IMR-90 (cell line): ENCODE measurements around the gene SBF2.

Source experiments
- CEBPB ChIP-seq: IDR thresholded peaks from 2 replicates; pipeline ENCODE4 v1.6.1; 2012; ENCODE audit warnings: low read depth, low read length, improper control_type of control experiment
- CHD1 ChIP-seq: IDR thresholded peaks from 2 replicates; pipeline ENCODE4 v1.6.1; 2012; ENCODE audit warnings: low read depth, low read length, improper control_type of control experiment
- CTCF ChIP-seq: conservative IDR thresholded peaks from 2 replicates; pipeline ENCODE4 v1.5.1; 2012; ENCODE audit warnings: mild to moderate bottlenecking, low read depth, low read length, improper control_type of control experiment
- FOS ChIP-seq: fragments of 150-350 bp; IDR thresholded peaks from 2 replicates; pipeline ENCODE4 v1.6.1; 2016; ENCODE audit warnings: low read depth, low read length
- MAFK ChIP-seq: IDR thresholded peaks from 2 replicates; pipeline ENCODE4 v1.6.1; 2012; ENCODE audit warnings: low read depth, low read length, improper control_type of control experiment
- MAZ ChIP-seq: IDR thresholded peaks from 2 replicates; pipeline ENCODE4 v1.6.1; 2012; ENCODE audit warnings: low read depth, mild to moderate bottlenecking, low read length, improper control_type of control experiment, moderate library complexity, borderline replicate concordance
- MXI1 ChIP-seq: IDR thresholded peaks from 2 replicates; pipeline ENCODE4 v1.6.1; 2012; ENCODE audit warnings: low read depth, mild to moderate bottlenecking, low read length, moderate library complexity, borderline replicate concordance
- POLR2A ChIP-seq: IDR thresholded peaks from 2 replicates; pipeline ENCODE4 v1.6.1; 2012; ENCODE audit warnings: mild to moderate bottlenecking, low read depth, low read length
- RCOR1 ChIP-seq: IDR thresholded peaks from 2 replicates; pipeline ENCODE4 v1.6.1; 2012; ENCODE audit warnings: mild to moderate bottlenecking, low read length, improper control_type of control experiment; ENCODE audit not compliant: insufficient replicate concordance
- RFX5 ChIP-seq: IDR thresholded peaks from 2 replicates; pipeline ENCODE4 v1.8.0; 2012; ENCODE audit warnings: low read depth, mild to moderate bottlenecking, low read length, moderate library complexity
- TF ChIP-seq, protein P1 (sequence below): fragments of 150-350 bp; IDR thresholded peaks from 2 replicates; pipeline ENCODE4 v1.6.1; 2017; ENCODE audit warnings: mild to moderate bottlenecking, antibody characterized with exemption, low read length, low read depth

DNA sequence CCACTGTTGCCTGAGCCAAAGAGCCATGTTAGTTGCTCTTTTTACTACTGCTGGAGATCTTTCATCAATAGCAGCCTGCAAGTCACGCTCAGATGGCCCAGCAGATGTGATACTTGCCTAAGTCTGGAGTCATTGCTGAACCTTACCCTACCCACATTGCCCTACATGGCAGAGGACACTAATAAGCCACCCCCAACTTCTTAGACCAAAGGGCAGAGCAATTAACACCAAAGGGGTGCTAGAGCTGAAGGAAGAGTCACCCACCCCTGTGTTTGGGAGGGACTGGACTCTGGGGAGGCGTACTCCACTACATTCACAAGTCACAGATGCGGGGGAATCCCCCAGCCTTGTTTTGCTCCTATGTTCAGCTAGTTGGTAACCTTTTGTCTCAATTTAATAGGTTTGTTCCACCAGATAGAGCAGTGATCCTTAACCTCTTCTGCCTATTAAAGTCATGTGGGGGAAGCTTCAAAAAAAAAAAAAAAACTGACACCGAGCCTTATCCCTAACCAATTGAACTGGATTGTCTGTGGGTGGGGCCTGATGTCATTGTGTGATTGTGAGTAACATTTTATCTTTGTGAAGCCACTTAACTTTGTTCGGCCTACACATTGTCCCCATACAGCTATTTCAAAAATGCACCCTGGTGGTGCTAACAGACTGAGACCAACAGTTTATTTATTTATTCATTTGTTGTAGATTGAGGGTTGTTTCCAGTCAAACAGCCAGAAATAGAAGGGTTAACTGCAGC lies 23.9 kb upstream of the SBF2 start:
- no peak for TF ChIP-seq MXI1
- TF ChIP-seq, protein P1, sequence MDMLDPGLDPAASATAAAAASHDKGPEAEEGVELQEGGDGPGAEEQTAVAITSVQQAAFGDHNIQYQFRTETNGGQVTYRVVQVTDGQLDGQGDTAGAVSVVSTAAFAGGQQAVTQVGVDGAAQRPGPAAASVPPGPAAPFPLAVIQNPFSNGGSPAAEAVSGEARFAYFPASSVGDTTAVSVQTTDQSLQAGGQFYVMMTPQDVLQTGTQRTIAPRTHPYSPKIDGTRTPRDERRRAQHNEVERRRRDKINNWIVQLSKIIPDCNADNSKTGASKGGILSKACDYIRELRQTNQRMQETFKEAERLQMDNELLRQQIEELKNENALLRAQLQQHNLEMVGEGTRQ, result no peak
- no peak for TF ChIP-seq RFX5
- no peak for TF ChIP-seq CTCF
- TF ChIP-seq POLR2A, result no peak
- TF ChIP-seq CHD1, result no peak
- no peak for TF ChIP-seq MAZ
- TF ChIP-seq CEBPB, result no peak
- no peak for TF ChIP-seq RCOR1
- no peak for TF ChIP-seq MAFK
- TF ChIP-seq FOS, result no peak
